ENCODE results near the gene BET1L.
"Not testable (repeated sequence)": the region's sequence is repeated elsewhere in the genome, so short reads cannot be mapped to it uniquely, and the experiment has no call there.

The BET1L gene

DNA sequence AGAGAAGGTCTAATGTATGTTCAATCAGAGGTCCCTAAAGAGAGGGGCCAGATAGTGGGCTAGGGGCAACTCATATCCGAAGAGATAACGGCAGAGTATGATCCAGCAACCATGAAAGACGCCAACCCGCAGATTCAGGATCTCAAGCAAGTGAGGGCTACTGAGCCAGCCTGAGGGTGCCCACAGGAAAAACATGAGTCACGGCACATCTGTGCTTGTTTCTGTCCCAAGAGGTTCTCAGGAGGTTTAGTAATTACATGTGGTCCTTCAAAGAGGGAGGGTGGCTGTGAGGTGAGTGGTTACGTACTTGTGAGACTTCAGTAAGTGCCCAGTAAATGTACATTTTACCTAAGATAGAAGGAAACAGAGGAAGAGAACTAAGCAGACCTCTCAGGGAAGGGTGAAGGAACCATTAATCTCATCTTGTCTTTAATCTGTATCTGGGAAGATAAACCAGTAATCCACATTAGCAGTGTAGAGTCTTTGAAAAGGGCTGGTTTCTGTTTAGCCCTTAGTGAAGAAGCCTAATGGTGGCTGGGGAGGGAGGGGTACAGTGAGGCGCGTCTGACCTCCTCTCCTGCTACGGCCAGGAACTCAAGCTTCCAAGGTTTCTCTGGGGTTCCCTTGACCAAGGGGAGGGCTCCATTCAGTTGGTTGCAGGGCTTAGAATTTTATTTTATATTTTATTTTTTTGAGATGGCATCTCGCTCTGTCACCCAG lies 18.7 kb upstream of the BET1L start:
- Histone ChIP-seq H3K9ac (ENCODE audit: low read depth, low read length) (no peak overlapping the region), H3K27ac (ENCODE audit: low read depth, low read length) (no peak overlapping the region), H3K36me3 (ENCODE audit: control insufficient read depth, insufficient read depth, low read length) (no peaks in the 10 kb centered on the region), H3K9me3 (ENCODE audit: control insufficient read depth, insufficient read depth, low read length) (no peaks in the 10 kb centered on the region), H3K4me1 (ENCODE audit: control insufficient read depth, insufficient read depth, low read length) (no peaks in the 10 kb centered on the region), H3K27me3 (ENCODE audit: control insufficient read depth, insufficient read depth, low read length) (no peaks in the 10 kb centered on the region), H3K4me3 (ENCODE audit: low read depth, low read length) (no peak overlapping the region)

DNA sequence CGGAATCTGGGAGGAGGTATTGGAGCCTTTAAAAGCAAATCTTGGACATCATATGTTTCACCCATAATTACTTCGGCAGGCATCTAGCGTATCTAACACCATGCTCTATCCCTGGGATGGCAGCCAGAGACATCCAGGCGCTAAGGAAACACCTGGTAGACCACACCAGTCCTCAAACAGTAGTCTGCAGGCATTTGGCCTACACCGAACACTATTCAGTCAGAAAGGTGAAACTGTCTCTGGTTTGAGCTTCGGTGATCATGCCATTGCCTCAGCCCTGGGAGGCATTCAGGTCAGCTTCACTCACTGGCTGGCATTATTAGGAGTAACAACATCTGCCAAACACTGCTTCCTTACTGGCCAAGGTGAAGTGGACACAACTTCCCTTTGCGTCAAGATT lies 17.2 kb upstream of the BET1L start:
- Histone ChIP-seq H3K4me3 (ENCODE audit: low read depth, low read length) (no peak overlapping the region), H3K36me3 (ENCODE audit: control insufficient read depth, insufficient read depth, low read length) (no peaks in the 10 kb centered on the region), H3K4me1 (ENCODE audit: control insufficient read depth, insufficient read depth, low read length) (no peaks in the 10 kb centered on the region), H3K27me3 (ENCODE audit: control insufficient read depth, insufficient read depth, low read length) (no peaks in the 10 kb centered on the region), H3K9me3 (ENCODE audit: control insufficient read depth, insufficient read depth, low read length) (no peaks in the 10 kb centered on the region), H3K27ac (ENCODE audit: low read depth, low read length) (no peak overlapping the region), H3K9ac (ENCODE audit: low read depth, low read length) (no peak overlapping the region)

DNA sequence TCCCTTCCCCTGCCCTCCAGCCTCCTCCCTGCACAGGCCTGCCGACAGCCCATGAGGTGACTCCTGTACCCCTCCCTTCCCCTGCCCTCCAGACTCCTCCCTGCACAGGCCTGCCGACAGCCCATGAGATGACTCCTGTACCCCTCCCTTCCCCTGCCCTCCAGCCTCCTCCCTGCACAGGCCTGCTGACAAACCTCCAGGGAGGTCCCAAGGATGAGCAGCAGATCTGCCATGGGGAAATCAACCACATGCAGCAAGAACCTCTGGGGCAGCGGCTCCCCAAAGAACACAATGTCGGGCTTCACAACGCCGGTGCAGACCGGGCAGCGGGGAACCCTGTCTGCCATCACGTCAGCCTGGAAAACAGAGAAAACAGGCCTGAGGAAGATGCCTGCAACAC lies 16.7 kb upstream of the BET1L start:
- Histone ChIP-seq H3K27me3 (ENCODE audit: control insufficient read depth, insufficient read depth, low read length) (no peaks in the 10 kb centered on the region), H3K27ac (ENCODE audit: low read depth, low read length) (no peak overlapping the region), H3K36me3 (ENCODE audit: control insufficient read depth, insufficient read depth, low read length) (no peaks in the 10 kb centered on the region), H3K9ac (ENCODE audit: low read depth, low read length) (no peak overlapping the region), H3K4me1 (ENCODE audit: control insufficient read depth, insufficient read depth, low read length) (no peaks in the 10 kb centered on the region), H3K4me3 (ENCODE audit: low read depth, low read length) (no peak overlapping the region), H3K9me3 (ENCODE audit: control insufficient read depth, insufficient read depth, low read length) (no peaks in the 10 kb centered on the region)

DNA sequence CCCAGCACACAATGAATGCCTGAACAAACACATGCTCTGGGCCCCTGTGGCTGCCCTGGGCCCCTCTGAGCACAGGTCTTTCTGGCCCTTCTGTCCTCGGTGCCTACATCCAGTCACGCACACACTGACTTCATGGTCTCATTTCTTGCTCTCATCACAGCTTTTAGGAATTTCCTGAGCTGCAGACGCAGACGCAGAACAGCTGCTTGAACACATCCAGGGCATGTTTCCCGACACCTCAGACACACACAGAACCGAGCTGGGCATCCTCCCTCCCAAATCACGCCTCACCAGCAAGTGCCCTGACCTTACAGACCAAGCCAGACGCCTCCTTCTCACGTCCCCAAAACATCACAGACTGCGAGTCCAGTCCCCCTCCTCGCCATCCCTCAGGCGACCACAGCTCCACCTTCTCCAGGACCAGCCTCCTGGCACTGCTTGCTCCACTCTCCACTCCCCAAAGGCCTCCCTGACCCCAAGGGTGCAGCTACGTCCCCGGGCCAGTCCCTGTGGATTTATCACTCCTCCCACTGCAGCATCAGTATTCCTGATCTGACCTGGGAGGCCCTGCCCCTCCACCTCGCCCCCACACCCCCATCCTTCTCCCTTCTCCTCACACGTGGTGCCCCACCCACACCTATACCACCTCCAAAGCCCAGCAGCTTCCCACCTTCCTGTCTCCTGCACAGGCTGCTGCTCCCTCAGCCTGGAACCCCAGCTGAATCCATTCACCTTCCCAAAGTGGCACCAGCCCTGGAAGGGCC lies 16.0 kb upstream of the BET1L start:
- H3K27me3 ChIP-seq (ENCODE audit: control insufficient read depth, insufficient read depth, low read length), result no peaks in the 10 kb centered on the region
- H3K4me3 ChIP-seq (ENCODE audit: low read depth, low read length), result no peak overlapping the region
- no peak overlapping the region for H3K9ac ChIP-seq (ENCODE audit: low read depth, low read length)
- H3K27ac ChIP-seq (ENCODE audit: low read depth, low read length), result no peak overlapping the region
- H3K9me3 ChIP-seq (ENCODE audit: control insufficient read depth, insufficient read depth, low read length), result no peaks in the 10 kb centered on the region
- H3K4me1 ChIP-seq (ENCODE audit: control insufficient read depth, insufficient read depth, low read length), result no peaks in the 10 kb centered on the region
- H3K36me3 ChIP-seq (ENCODE audit: control insufficient read depth, insufficient read depth, low read length), result no peaks in the 10 kb centered on the region

DNA sequence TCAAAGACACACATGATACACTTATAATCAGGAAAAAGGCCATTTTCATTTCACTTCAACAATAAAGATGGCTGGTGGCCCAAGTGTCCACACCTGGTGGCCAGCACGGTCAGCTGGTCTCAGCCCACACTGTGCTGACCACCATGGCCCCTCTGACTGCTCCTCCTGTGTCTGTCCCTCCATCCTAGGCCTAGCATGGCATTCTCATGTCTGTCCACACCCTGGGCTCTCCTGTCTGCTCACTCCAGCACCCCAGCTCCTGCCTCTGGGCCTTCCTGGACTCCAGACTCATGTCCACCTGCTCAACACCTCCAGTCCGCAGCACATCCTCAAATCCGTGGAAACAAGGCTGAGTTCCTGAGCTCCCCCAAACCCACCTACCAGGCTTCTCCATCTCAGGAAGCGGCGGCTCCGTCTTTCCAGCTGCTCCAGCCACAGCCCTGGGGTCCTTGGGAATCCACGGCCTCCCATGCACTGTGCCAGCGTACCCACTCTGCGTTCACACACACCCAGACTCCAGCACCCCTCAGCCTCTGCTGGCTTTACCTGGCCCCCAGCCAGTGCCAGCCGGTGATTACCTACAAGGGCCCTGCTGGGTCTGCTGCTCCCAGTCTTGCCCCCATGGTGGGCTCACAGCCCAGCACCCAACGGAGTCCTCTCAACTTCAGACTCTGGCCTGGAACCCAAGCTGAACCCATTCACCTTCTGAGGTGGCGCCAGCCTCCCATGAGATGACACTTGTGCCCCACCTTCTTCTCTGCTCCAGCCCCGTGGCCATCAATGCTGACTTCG lies 15.0 kb upstream of the BET1L start:
- H3K27me3 ChIP-seq (ENCODE audit: control insufficient read depth, insufficient read depth, low read length), result no peaks in the 10 kb centered on the region
- H3K27ac ChIP-seq (ENCODE audit: low read depth, low read length), result no peak overlapping the region
- H3K9me3 ChIP-seq (ENCODE audit: control insufficient read depth, insufficient read depth, low read length), result no peaks in the 10 kb centered on the region
- no peak overlapping the region for H3K9ac ChIP-seq (ENCODE audit: low read depth, low read length)
- no peak overlapping the region for H3K4me3 ChIP-seq (ENCODE audit: low read depth, low read length)
- H3K4me1 ChIP-seq (ENCODE audit: control insufficient read depth, insufficient read depth, low read length), result no peaks in the 10 kb centered on the region
- no peaks in the 10 kb centered on the region for H3K36me3 ChIP-seq (ENCODE audit: control insufficient read depth, insufficient read depth, low read length)

DNA sequence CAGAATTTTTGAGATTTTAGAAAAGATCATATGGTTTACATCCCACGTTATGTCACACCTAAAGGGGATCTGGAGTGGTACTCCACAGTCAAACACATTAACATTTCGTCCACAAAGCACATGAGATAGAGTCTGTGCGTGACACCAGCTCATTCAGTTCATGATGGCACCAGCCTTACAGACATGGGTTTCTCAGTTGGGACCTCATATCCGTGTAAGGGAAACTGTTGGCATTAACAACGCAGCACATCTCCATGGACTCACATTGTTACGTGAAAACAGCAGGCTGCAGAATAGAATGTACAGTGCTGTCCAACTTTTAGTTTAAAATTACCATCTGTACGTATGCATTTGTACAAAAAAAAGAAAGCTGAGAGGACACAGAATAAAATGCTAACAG lies 14.3 kb upstream of the BET1L start:
- no peaks in the 10 kb centered on the region for H3K9me3 ChIP-seq (ENCODE audit: control insufficient read depth, insufficient read depth, low read length)
- H3K4me1 ChIP-seq (ENCODE audit: control insufficient read depth, insufficient read depth, low read length), result no peaks in the 10 kb centered on the region
- 0 out of 2 replicates have a peak, but pooled peaks cover under 1% of the 10 kb centered on the region for H3K36me3 ChIP-seq (ENCODE audit: control insufficient read depth, insufficient read depth, low read length)
- no peak overlapping the region for H3K27ac ChIP-seq (ENCODE audit: low read depth, low read length)
- no peaks in the 10 kb centered on the region for H3K27me3 ChIP-seq (ENCODE audit: control insufficient read depth, insufficient read depth, low read length)
- no peak overlapping the region for H3K9ac ChIP-seq (ENCODE audit: low read depth, low read length)
- no peak overlapping the region for H3K4me3 ChIP-seq (ENCODE audit: low read depth, low read length)

DNA sequence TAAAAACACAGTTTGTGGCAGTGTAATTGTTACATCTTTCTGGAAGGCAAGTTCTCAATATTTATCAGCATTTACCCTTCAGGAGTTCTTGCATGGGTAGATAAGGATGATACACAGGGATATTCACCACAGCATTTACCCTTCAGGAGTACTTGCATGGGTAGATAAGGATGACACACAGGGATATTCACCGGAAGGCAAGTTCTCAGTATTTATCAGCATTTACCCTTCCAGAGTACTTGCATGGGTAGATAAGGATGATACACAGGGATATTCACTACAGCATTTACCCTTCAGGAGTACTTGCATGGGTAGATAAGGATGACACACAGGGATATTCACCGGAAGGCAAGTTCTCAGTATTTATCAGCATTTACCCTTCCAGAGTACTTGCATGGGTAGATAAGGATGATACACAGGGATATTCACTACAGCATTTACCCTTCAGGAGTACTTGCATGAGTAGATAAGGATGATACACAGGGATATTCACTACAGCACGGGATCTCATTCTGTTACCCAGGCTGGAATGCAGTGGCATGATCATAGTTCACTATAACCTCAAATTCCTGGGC lies 13.5 kb upstream of the BET1L start:
- H3K4me1 ChIP-seq (ENCODE audit: control insufficient read depth, insufficient read depth, low read length); H3K9me3 ChIP-seq (ENCODE audit: control insufficient read depth, insufficient read depth, low read length); H3K4me3 ChIP-seq (ENCODE audit: low read depth, low read length); H3K27me3 ChIP-seq (ENCODE audit: control insufficient read depth, insufficient read depth, low read length); H3K27ac ChIP-seq (ENCODE audit: low read depth, low read length); H3K36me3 ChIP-seq (ENCODE audit: control insufficient read depth, insufficient read depth, low read length); H3K9ac ChIP-seq (ENCODE audit: low read depth, low read length): not testable (repeated sequence)

DNA sequence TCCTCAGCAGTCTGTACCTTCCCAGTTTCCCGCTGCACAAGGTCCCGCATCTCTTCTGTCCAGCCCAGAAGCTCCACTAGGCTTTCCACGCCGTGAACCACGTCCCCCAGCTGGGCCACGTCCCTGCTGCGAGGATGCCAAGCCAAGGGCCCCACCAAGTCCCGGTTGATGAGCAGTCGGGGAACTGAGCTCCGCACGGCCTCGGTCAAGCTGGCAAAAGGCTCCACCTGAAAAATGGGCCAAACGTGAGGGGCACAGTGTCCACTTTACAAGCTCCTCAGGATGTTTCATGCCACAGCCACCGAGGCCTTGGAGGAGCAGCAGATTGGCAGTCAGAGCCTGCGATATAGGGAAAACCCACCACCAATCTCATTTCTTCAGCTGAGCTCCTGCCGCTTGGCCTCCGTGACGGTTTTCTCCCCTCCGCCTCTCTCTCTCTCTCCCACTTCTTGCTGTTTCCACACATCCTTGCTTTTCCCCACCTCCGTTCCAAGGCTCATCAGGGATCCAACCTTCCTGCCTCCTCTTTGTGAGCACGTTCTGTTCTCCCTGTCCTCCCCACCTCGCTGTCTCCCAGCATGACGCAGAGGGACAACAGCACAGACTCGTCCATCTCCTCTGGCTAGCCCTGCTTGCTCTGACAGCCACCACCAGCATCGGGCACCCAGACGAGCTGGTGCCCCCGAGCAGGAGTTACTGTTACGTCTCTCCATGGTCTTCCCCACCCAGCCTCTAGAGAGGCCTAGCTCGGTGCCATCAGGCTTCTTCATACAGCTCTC lies 11.8 kb upstream of the BET1L start:
- Histone ChIP-seq H3K4me1 (ENCODE audit: control insufficient read depth, insufficient read depth, low read length) (no peaks in the 10 kb centered on the region), H3K36me3 (ENCODE audit: control insufficient read depth, insufficient read depth, low read length) (peaks cover 21% of the 10 kb centered on the region), H3K9ac (ENCODE audit: low read depth, low read length) (no peak overlapping the region), H3K27me3 (ENCODE audit: control insufficient read depth, insufficient read depth, low read length) (no peaks in the 10 kb centered on the region), H3K27ac (ENCODE audit: low read depth, low read length) (no peak overlapping the region), H3K9me3 (ENCODE audit: control insufficient read depth, insufficient read depth, low read length) (no peaks in the 10 kb centered on the region), H3K4me3 (ENCODE audit: low read depth, low read length) (no peak overlapping the region)

DNA sequence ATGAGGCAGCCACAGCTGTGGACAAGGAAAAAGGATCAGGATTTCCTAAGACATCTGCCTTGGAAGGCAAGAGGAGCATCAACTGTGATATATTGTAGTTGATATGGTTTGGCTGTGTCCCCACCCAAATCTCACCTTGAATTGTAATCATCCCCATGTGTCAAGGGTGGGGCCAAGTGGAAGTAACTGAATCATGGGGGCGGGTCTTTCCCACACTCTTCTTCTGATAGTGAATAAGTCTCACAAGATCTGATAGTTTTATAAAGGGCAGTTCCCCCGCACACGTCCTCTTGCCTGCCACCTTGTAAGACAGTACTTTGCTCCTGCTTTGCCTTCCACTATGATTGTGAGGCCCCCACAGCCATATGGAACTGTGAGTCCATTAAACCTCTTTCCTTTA lies 10.5 kb upstream of the BET1L start:
- H3K4me1 ChIP-seq (ENCODE audit: control insufficient read depth, insufficient read depth, low read length), result no peaks in the 10 kb centered on the region
- H3K27me3 ChIP-seq (ENCODE audit: control insufficient read depth, insufficient read depth, low read length), result no peaks in the 10 kb centered on the region
- H3K27ac ChIP-seq (ENCODE audit: low read depth, low read length), result no peak overlapping the region
- no peaks in the 10 kb centered on the region for H3K9me3 ChIP-seq (ENCODE audit: control insufficient read depth, insufficient read depth, low read length)
- no peak overlapping the region for H3K9ac ChIP-seq (ENCODE audit: low read depth, low read length)
- H3K36me3 ChIP-seq (ENCODE audit: control insufficient read depth, insufficient read depth, low read length), result peaks cover 32% of the 10 kb centered on the region
- no peak overlapping the region for H3K4me3 ChIP-seq (ENCODE audit: low read depth, low read length)

DNA sequence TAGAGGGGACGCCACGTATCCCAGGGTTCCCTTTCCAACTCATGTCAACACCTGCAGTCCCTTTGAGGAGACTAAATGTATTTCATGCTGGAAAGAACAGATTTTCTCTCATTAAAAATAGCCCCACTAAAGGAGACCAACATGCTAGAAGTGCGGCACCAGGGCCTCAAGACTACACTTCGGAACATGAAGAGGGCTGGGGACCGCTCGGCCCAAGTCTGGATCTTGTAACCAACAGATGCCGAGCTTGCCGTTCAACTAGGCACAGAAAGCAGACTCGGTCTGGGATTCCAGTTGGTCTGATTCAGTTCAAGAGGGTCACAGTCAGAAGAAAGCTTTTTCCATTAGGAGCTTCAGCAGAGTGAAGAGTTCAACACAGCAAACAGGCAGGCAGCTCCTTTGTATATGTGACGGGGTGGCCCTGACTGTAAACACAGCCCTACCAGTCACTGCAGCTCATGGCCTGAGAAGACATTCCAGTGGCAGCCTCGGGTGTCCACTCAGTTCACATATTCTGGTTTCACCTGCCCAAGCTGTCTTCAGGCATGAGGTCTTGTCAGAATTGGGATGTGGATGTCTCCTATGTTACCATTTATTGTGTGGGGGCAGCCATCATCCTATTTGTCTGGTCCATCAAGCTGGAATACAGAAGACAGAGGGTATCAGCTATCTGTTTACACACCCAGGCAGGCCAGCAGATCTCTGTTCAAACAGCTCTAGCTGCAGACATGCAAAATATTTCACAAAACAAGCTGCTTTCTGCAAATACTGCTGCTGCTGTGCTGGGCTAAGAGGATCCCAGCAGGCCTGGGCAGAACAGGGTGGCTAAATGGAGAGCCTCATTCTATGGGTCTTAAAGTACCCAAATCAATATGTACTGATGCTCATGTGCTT lies 9.1 kb upstream of the BET1L start:
- H3K27ac ChIP-seq (ENCODE audit: low read depth, low read length), result no peak overlapping the region
- H3K9me3 ChIP-seq (ENCODE audit: control insufficient read depth, insufficient read depth, low read length), result no peaks in the 10 kb centered on the region
- H3K27me3 ChIP-seq (ENCODE audit: control insufficient read depth, insufficient read depth, low read length), result no peaks in the 10 kb centered on the region
- no peak overlapping the region for H3K4me3 ChIP-seq (ENCODE audit: low read depth, low read length)
- no peaks in the 10 kb centered on the region for H3K4me1 ChIP-seq (ENCODE audit: control insufficient read depth, insufficient read depth, low read length)
- peaks cover 45% of the 10 kb centered on the region for H3K36me3 ChIP-seq (ENCODE audit: control insufficient read depth, insufficient read depth, low read length)
- H3K9ac ChIP-seq (ENCODE audit: low read depth, low read length), result no peak overlapping the region

Data from HUES48 (cell line).